LNCaP clone FGC (cell line): ENCODE data around the gene CASZ1.

Source experiments
- DNase-seq: peaks from one replicate; pipeline ENCODE4 v3.0.0-alpha.2; 2011; ENCODE audit warnings: low read depth
- H3K4me3 ChIP-seq: 2 replicates; pipeline ENCODE4 v1.5.1; 2011; ENCODE audit warnings: mild to moderate bottlenecking, low read depth, low read length, control low read depth
- CTCF ChIP-seq: IDR thresholded peaks from 2 replicates; pipeline ENCODE4 v1.5.1; 2012; ENCODE audit warnings: mild to moderate bottlenecking; ENCODE audit not compliant: control insufficient read depth, insufficient read depth; ENCODE audit errors: extremely low read depth

CASZ1 gene

GRCh38 chr1:10682108-10682445 lies 114.4 kb downstream of the CASZ1 start:
- no peak for TF ChIP-seq CTCF
- no peak for DNase-seq
- no peak overlapping the region for H3K4me3 ChIP-seq

GRCh38 chr1:10681296-10682107 lies 114.9 kb downstream of the CASZ1 start:
- DNase-seq, result no peak
- no peak overlapping the region for H3K4me3 ChIP-seq
- TF ChIP-seq CTCF, result no peak

- no peak for DNase-seq
- no peak for TF ChIP-seq CTCF
- H3K4me3 ChIP-seq, result no peak overlapping the region
Measured at GRCh38 chr1:10680487-10680886, 116.0 kb downstream of the CASZ1 start.

GRCh38 chr1:10679496-10680220 lies 116.8 kb downstream of the CASZ1 start:
- peak overlapping the region; percentile 35 for H3K4me3 ChIP-seq
- TF ChIP-seq CTCF, result no peak
- peak; percentile 90 for DNase-seq

GRCh38 chr1:10678852-10679251 lies 117.6 kb downstream of the CASZ1 start:
- no peak for DNase-seq
- TF ChIP-seq CTCF, result no peak
- peak overlapping the region; percentile 35 for H3K4me3 ChIP-seq

GRCh38 chr1:10678402-10678801 lies 118.0 kb downstream of the CASZ1 start:
- no peak for TF ChIP-seq CTCF
- DNase-seq, result no peak
- no peak overlapping the region for H3K4me3 ChIP-seq
